ENCODE measurements around the gene BTBD16. TPM values are rescaled to one million over a fixed set of nuclear protein-coding genes. Genes with fewer than 3 reads are reported as not detected.

The BTBD16 gene
- total RNA-seq, 1 experiment from 2014 or later = not detected

- TF ChIP-seq, protein P1, sequence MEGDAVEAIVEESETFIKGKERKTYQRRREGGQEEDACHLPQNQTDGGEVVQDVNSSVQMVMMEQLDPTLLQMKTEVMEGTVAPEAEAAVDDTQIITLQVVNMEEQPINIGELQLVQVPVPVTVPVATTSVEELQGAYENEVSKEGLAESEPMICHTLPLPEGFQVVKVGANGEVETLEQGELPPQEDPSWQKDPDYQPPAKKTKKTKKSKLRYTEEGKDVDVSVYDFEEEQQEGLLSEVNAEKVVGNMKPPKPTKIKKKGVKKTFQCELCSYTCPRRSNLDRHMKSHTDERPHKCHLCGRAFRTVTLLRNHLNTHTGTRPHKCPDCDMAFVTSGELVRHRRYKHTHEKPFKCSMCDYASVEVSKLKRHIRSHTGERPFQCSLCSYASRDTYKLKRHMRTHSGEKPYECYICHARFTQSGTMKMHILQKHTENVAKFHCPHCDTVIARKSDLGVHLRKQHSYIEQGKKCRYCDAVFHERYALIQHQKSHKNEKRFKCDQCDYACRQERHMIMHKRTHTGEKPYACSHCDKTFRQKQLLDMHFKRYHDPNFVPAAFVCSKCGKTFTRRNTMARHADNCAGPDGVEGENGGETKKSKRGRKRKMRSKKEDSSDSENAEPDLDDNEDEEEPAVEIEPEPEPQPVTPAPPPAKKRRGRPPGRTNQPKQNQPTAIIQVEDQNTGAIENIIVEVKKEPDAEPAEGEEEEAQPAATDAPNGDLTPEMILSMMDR (conservative IDR thresholded peaks at IDR 0.05) = no peak
- H3K18ac ChIP-seq (ENCODE audit: insufficient read length, low read depth, low read length) = no peak overlapping the region
- Mint-ChIP-seq H3K36me3 (ENCODE audit: insufficient read depth in 1 of 3, low read depth in 3 of 3) (peaks cover 0 to 2% (median 0%) of the 10 kb centered on the region in 3 experiments; a peak in 1 of 7 replicates), H3K4me3 (no peak overlapping the region), H3K4me1 (peaks cover 10 to 18% of the 10 kb centered on the region in 2 experiments), H3K27me3 (ENCODE audit: low read depth) (peaks cover 6% of the 10 kb centered on the region), H3K27ac (peak overlapping the region in 1 of 3 experiments; percentile 25; a peak in 1 of 7 replicates), H3K9me3 (no peaks in the 10 kb centered on the region)
- no peaks in the 10 kb centered on the region for H3K23me2 ChIP-seq (ENCODE audit: insufficient read length, low read depth, low read length, poor library complexity, severe bottlenecking)
- H3K23ac ChIP-seq (ENCODE audit: insufficient read length, low read depth, low read length) = no peak overlapping the region
- H2BK15ac ChIP-seq (ENCODE audit: low read depth, low read length) = no peak overlapping the region
- H4K91ac ChIP-seq (ENCODE audit: insufficient read length, low read depth, low read length) = no peak overlapping the region
- no peak for DNase-seq
- H2BK120ac ChIP-seq (ENCODE audit: low read depth, low read length, poor library complexity, severe bottlenecking) = no peak overlapping the region
- no peak overlapping the region for H4K8ac ChIP-seq (replicated peaks; ENCODE audit: insufficient read length, low read depth, low read length)
- no peak overlapping the region for H2BK12ac ChIP-seq (ENCODE audit: insufficient read length, low read depth, low read length)
- H3K27me3 ChIP-seq (ENCODE audit: insufficient read depth, low read length) = no peaks in the 10 kb centered on the region
- H3T11ph ChIP-seq (ENCODE audit: low read length) = no peak overlapping the region
- H3K79me1 ChIP-seq (ENCODE audit: insufficient read depth, low read depth, low read length, poor library complexity, severe bottlenecking) = no peaks in the 10 kb centered on the region
- H3K4me2 ChIP-seq (ENCODE audit: insufficient read depth, insufficient read length, low read length) = no peak overlapping the region
- no peaks in the 10 kb centered on the region for H3K79me2 ChIP-seq (ENCODE audit: insufficient read depth, low read length)
- H4K20me1 ChIP-seq (ENCODE audit: control insufficient read depth, insufficient read depth, insufficient read length) = no peaks in the 10 kb centered on the region
- WGBS (ENCODE audit: extremely low coverage, insufficient read length, low lambda C conversion rate) = no CpG with 5 or more reads among the region's 7 CpGs
- no peak overlapping the region for H3K27ac ChIP-seq (ENCODE audit: insufficient read length, low read depth, low read length)
- no peak overlapping the region for H3K4ac ChIP-seq (ENCODE audit: low read depth, low read length)
- H2AK5ac ChIP-seq (ENCODE audit: insufficient read length, low read length) = no peak overlapping the region
- H2BK20ac ChIP-seq (ENCODE audit: low read depth, low read length, poor library complexity, severe bottlenecking) = no peak overlapping the region
- H2BK5ac ChIP-seq (ENCODE audit: insufficient read length, low read length) = no peak overlapping the region
- H3K9ac ChIP-seq (ENCODE audit: extremely low read depth, insufficient read length, low read length) = no peak overlapping the region
- no peak overlapping the region for H2AFZ ChIP-seq (ENCODE audit: low read length)
- no peak overlapping the region for H3K14ac ChIP-seq (ENCODE audit: insufficient read depth, low read length)
- no peak overlapping the region for H4K5ac ChIP-seq (ENCODE audit: insufficient read length, low read depth, low read length)
- H3K9me3 ChIP-seq (ENCODE audit: control insufficient read depth, low read depth, low read length) = no peaks in the 10 kb centered on the region
- H3K4me1 ChIP-seq (ENCODE audit: insufficient read depth, low read length) = no peaks in the 10 kb centered on the region
- no peak overlapping the region for H3K56ac ChIP-seq (ENCODE audit: insufficient read length, low read depth, low read length)
Observed at GRCh38 chr10:122331100-122331499, 60.0 kb downstream of the BTBD16 start.
